ENCODE results near the gene UPF3A. TPM values are rescaled to one million over a fixed set of nuclear protein-coding genes. Genes with fewer than 3 reads are reported as not detected.
"Not testable (repeated sequence)": the region's sequence is repeated elsewhere in the genome, so short reads cannot be mapped to it uniquely, and the experiment has no call there.

The UPF3A gene
- total RNA-seq, 6 donors from 2014 or later, result 27.5 to 117 (median 48.6) TPM

DNA sequence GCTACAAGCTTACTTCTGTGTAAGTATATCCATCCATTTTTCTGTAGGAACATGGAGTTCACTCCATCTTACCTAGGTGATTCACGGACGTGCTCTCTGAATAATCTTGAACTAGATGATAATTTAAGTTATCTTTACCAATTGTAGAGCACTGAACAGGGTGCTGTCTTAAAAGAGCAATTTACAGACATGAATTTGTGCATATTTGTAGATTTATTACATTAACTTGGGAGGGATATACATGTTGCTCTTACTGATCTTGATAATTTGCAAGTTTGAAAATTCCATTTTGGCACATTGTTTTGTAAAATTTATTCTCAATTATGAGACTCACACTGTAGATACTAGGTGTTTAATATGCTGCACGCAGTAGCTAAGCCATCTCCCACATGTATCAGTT is 37.4 kb upstream of the UPF3A start:
- Histone ChIP-seq H3K9me3 (no peaks in the 10 kb centered on the region), H3K36me3 (peaks cover 46 to 100% (median 91%) of the 10 kb centered on the region in 4 donors), H3K4me1 (no peaks in the 10 kb centered on the region), H3K4me3 (no peak overlapping the region), H3K27me3 (no peaks in the 10 kb centered on the region), H3K27ac (no peak overlapping the region)
- ATAC-seq (ENCODE audit: low FRiP score in 2 of 2) (no peak), DNase-seq (no peak)
- WGBS, 2 donors, result 94 to 96% methylated on average over 3 of the region's 3 CpGs
- TF ChIP-seq POLR2AphosphoS5 (IDR thresholded peaks at IDR 0.05), result no peak
- no peak for TF ChIP-seq POLR2A (IDR thresholded peaks at IDR 0.05)
- TF ChIP-seq, protein P1, sequence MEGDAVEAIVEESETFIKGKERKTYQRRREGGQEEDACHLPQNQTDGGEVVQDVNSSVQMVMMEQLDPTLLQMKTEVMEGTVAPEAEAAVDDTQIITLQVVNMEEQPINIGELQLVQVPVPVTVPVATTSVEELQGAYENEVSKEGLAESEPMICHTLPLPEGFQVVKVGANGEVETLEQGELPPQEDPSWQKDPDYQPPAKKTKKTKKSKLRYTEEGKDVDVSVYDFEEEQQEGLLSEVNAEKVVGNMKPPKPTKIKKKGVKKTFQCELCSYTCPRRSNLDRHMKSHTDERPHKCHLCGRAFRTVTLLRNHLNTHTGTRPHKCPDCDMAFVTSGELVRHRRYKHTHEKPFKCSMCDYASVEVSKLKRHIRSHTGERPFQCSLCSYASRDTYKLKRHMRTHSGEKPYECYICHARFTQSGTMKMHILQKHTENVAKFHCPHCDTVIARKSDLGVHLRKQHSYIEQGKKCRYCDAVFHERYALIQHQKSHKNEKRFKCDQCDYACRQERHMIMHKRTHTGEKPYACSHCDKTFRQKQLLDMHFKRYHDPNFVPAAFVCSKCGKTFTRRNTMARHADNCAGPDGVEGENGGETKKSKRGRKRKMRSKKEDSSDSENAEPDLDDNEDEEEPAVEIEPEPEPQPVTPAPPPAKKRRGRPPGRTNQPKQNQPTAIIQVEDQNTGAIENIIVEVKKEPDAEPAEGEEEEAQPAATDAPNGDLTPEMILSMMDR (IDR thresholded peaks at IDR 0.05), result no peak
- TF ChIP-seq EP300 (IDR thresholded peaks at IDR 0.05), result no peak

DNA sequence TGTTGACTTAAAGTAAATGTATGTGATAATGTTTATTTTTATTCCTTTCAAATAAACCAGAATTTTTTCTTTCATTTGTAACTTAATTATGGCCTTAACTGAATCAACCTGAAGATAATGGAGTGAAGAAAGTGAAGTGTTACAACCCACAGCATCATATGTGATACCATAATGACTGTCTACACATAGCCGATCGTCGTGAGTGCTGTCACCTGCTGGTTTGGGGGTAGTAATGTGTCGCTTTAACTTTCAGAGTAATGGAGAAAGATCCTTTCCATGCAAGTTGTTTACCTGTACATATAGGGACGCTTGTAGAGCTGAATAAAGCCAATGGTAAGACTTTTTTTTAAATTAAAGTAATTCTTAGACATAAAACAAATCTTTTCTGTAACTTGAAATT is 36.8 kb upstream of the UPF3A start:
- no peak overlapping the region for H3K4me3 ChIP-seq
- no peak for TF ChIP-seq EP300 (IDR thresholded peaks at IDR 0.05)

GRCh38 chr13:114248011-114248410 is 33.4 kb upstream of the UPF3A start:
- 78 to 85% methylated on average over 3 of the region's 3 CpGs for WGBS, 2 donors
- Histone ChIP-seq H3K27ac (no peak overlapping the region), H3K36me3 (peaks cover 28 to 100% (median 78%) of the 10 kb centered on the region in 4 donors), H3K9me3 (no peaks in the 10 kb centered on the region), H3K4me1 (no peaks in the 10 kb centered on the region), H3K27me3 (no peaks in the 10 kb centered on the region), H3K4me3 (no peak overlapping the region)
- DNase-seq (no peak), ATAC-seq (ENCODE audit: low FRiP score in 2 of 2) (no peak)
- TF ChIP-seq EP300 (IDR thresholded peaks at IDR 0.05) (no peak), POLR2AphosphoS5 (IDR thresholded peaks at IDR 0.05) (no peak), POLR2A (IDR thresholded peaks at IDR 0.05) (no peak)
- TF ChIP-seq, protein P1 (IDR thresholded peaks at IDR 0.05), result no peak

More for the DNA sequence above, 36.8 kb upstream of the UPF3A start:
- ATAC-seq (ENCODE audit: low FRiP score in 2 of 2) (no peak), DNase-seq (no peak)
- Histone ChIP-seq H3K9me3 (no peaks in the 10 kb centered on the region), H3K4me1 (no peaks in the 10 kb centered on the region), H3K27ac (no peak overlapping the region), H3K27me3 (no peaks in the 10 kb centered on the region), H3K36me3 (peaks cover 43 to 100% (median 88%) of the 10 kb centered on the region in 4 donors)
- 81 to 83% methylated on average over 5 of the region's 5 CpGs for WGBS, 2 donors

DNA sequence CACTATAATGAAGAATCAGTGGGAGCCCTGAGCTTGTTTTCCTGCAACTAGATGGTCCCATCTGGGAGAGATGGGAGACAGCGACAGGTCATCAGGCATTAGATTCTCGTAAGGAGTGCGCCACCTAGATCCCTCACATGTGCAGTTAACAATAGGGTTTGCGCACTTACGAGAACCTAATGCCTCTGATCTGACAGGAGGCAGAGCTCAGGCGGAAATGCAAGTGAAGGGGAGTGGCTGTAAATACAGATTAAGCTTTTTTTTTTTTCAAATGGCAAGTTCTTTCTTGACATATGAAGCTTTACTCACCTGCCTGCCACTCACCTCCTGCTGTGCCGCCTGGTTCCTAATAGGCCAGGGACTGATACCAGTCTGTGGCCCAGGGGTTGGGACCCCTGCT is 32.3 kb upstream of the UPF3A start:
- Histone ChIP-seq H3K4me3 (no peak overlapping the region), H3K4me1 (no peaks in the 10 kb centered on the region), H3K27ac (no peak overlapping the region), H3K27me3 (no peaks in the 10 kb centered on the region), H3K36me3 (peaks cover 28 to 99% (median 68%) of the 10 kb centered on the region in 4 donors), H3K9me3 (no peaks in the 10 kb centered on the region)
- TF ChIP-seq, protein P1 (IDR thresholded peaks at IDR 0.05), result no peak
- TF ChIP-seq POLR2AphosphoS5 (IDR thresholded peaks at IDR 0.05) (no peak), EP300 (IDR thresholded peaks at IDR 0.05) (no peak), POLR2A (IDR thresholded peaks at IDR 0.05) (no peak)
- DNase-seq (no peak), ATAC-seq (ENCODE audit: low FRiP score in 2 of 2) (no peak)
- WGBS, 2 donors, result 95 to 97% methylated on average over 7 of the region's 7 CpGs

DNA sequence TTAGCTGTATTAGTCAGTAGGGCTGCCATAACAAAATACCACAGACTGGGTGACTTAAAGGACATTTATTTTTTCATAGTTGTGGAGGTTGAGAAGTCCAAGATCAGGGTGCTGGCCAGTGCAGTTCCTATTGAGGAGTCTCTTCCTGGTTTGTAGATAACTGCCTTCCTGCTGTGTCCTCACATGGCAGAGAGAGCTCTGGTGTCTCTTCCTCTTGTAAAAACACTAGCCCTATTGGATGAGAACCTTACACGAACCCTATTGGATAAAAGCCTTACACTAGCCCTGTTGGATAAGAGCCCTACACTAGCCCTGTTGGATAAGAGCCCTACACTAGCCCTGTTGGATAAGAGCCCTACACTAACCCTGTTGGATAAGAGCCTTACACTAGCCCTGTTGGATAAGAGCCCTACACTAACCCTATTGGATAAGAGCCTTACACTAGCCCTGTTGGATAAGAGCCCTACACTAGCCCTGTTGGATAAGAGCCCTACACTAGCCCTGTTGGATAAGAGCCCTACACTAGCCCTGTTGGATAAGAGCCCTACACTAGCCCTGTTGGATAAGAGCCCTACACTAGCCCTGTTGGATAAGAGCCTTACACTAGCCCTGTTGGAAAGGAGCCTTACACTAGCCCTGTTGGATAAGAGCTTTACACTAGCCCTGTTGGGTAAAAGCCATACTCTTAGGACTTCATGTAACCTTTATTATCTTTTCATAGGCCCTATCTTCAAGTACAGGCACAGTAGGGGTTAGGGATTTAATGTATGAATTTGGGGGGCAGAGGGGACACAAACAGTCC is 29.6 kb upstream of the UPF3A start:
- peaks cover 20 to 99% (median 51%) of the 10 kb centered on the region in 4 donors for H3K36me3 ChIP-seq
- H3K9me3 ChIP-seq; H3K4me1 ChIP-seq; ATAC-seq (ENCODE audit: low FRiP score in 2 of 2); H3K27me3 ChIP-seq; DNase-seq; H3K4me3 ChIP-seq; H3K27ac ChIP-seq: not testable (repeated sequence)
- 83 to 100% methylated on average over 1 of the region's 1 CpG for WGBS, 2 donors

DNA sequence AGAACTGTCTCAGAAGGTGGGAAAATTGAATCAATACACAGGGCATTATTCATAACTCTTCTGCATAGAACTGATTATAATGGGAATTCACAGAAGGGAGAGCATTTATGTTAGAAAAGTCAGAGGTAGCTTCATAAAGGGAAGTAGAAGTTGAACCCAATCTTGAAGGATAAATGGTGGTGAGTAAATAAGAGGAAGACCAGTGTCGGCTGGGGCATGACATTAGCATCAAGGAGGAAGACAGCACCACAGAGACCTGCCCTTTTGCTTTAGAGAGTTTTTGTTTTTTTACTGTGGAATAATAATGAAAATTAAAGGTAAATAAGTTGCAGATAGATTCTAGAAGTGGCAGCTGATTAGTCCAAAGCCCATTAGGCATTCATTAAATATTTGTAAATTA is 24.9 kb upstream of the UPF3A start:
- H3K4me3 ChIP-seq, result no peak overlapping the region
- 58 to 79% methylated on average over 1 of the region's 1 CpG for WGBS, 2 donors

More for the DNA sequence above, 24.9 kb upstream of the UPF3A start:
- TF ChIP-seq POLR2A (IDR thresholded peaks at IDR 0.05) (no peak), EP300 (IDR thresholded peaks at IDR 0.05) (no peak), POLR2AphosphoS5 (IDR thresholded peaks at IDR 0.05) (no peak)
- TF ChIP-seq, protein P1 (IDR thresholded peaks at IDR 0.05), result no peak
- DNase-seq, result no peak
- H3K27me3 ChIP-seq, result no peaks in the 10 kb centered on the region
- H3K9me3 ChIP-seq, result no peaks in the 10 kb centered on the region
- H3K36me3 ChIP-seq, result peaks cover 20 to 99% (median 53%) of the 10 kb centered on the region in 4 donors
- H3K27ac ChIP-seq, result no peak overlapping the region
- ATAC-seq (ENCODE audit: low FRiP score in 2 of 2), result no peak
- H3K4me1 ChIP-seq, result no peaks in the 10 kb centered on the region

All from upper lobe of left lung (tissue), 6 donors.